DOHH2 (cell line): ENCODE measurements around the gene SAV1.

Experiments
- H3F3A ChIP-seq: fragments of 200-600 bp; sonication (generic), shearing (Covaris generic); 2 replicates; pipeline ENCODE4 v1.6.0; 2016; ENCODE audit warnings: antibody characterized with exemption, mild to moderate bottlenecking; ENCODE audit not compliant: control insufficient read depth, insufficient read depth
- H3K27ac ChIP-seq: fragments of 200-600 bp; sonication (generic); 2 replicates; pipeline ENCODE4 v1.5.1; 2014; ENCODE audit warnings: low read depth, mild to moderate bottlenecking, low read length, moderate library complexity
- H3K27me3 ChIP-seq: fragments of 200-600 bp; sonication (generic); 2 replicates; pipeline ENCODE4 v1.6.1; 2014; ENCODE audit warnings: mild to moderate bottlenecking, low read length, mixed read lengths; ENCODE audit not compliant: control insufficient read depth
- H3K36me3 ChIP-seq: fragments of 200-600 bp; sonication (generic); 2 replicates; pipeline ENCODE4 v1.6.1; 2014; ENCODE audit warnings: mild to moderate bottlenecking, low read length, moderate library complexity, mixed read lengths; ENCODE audit not compliant: control insufficient read depth
- H3K4me1 ChIP-seq: fragments of 200-600 bp; sonication (generic); 2 replicates; pipeline ENCODE4 v1.6.1; 2014; ENCODE audit warnings: mild to moderate bottlenecking, low read length, mixed read lengths; ENCODE audit not compliant: control insufficient read depth
- H3K4me2 ChIP-seq: fragments of 200-600 bp; sonication (generic); 2 replicates; pipeline ENCODE4 v1.6.0; 2014; ENCODE audit warnings: mild to moderate bottlenecking, low read length, moderate library complexity
- H3K4me3 ChIP-seq: fragments of 200-600 bp; sonication (generic); 2 replicates; pipeline ENCODE4 v1.5.1; 2014; ENCODE audit warnings: mild to moderate bottlenecking, low read length, mixed read lengths
- H3K79me2 ChIP-seq: fragments of 200-600 bp; sonication (generic); 2 replicates; pipeline ENCODE4 v1.6.1; 2014; ENCODE audit warnings: mild to moderate bottlenecking, low read length, mixed read lengths; ENCODE audit not compliant: control insufficient read depth
- H3K9me2 ChIP-seq: fragments of 200-600 bp; sonication (generic); replicated peaks from 2 replicates; pipeline ENCODE4 v1.6.1; 2014; ENCODE audit warnings: mild to moderate bottlenecking, low read length, mixed read lengths; ENCODE audit not compliant: control insufficient read depth
- H3K9me3 ChIP-seq: fragments of 200-600 bp; sonication (generic); 2 replicates; pipeline ENCODE4 v1.6.1; 2014; ENCODE audit warnings: antibody characterized with exemption, low read length, mixed read lengths; ENCODE audit not compliant: control insufficient read depth, insufficient read depth
- H4K20me1 ChIP-seq: fragments of 200-600 bp; sonication (generic); 2 replicates; pipeline ENCODE4 v1.6.0; 2014; ENCODE audit warnings: low read depth, mild to moderate bottlenecking, antibody characterized with exemption, low read length, moderate library complexity; ENCODE audit not compliant: control insufficient read depth, insufficient read depth
- EZH2phosphoT487 ChIP-seq: fragments of 200-600 bp; sonication (generic); IDR thresholded peaks from 2 replicates; pipeline ENCODE4 v1.6.1; 2017; ENCODE audit warnings: borderline replicate concordance, mild to moderate bottlenecking, antibody characterized with exemption, low read length, moderate library complexity, mixed read lengths
- TF ChIP-seq, protein P1 (sequence below): fragments of 200-600 bp; sonication (generic); IDR thresholded peaks from one replicate; pipeline ENCODE4 v1.5.1; 2014; ENCODE audit warnings: antibody characterized with exemption, mild to moderate bottlenecking, low read depth, low read length; ENCODE audit not compliant: poor library complexity, severe bottlenecking

Gene SAV1

GRCh38 chr14:50607181-50607580 is 60.9 kb downstream of the SAV1 start:
- Histone ChIP-seq H3K4me1 (peaks cover 5% of the 10 kb centered on the region; the same call in 1 of the 2 replicates), H3K9me3 (no peaks in the 10 kb centered on the region), H3K27ac (no peak overlapping the region), H3F3A (no peaks in the 10 kb centered on the region), H3K27me3 (peaks cover 7% of the 10 kb centered on the region; the same call in 1 of the 2 replicates), H3K4me2 (no peak overlapping the region), H3K9me2 (no peaks in the 10 kb centered on the region), H4K20me1 (no peaks in the 10 kb centered on the region), H3K79me2 (no peaks in the 10 kb centered on the region), H3K4me3 (no peak overlapping the region), H3K36me3 (no peaks in the 10 kb centered on the region)
- TF ChIP-seq, protein P1, sequence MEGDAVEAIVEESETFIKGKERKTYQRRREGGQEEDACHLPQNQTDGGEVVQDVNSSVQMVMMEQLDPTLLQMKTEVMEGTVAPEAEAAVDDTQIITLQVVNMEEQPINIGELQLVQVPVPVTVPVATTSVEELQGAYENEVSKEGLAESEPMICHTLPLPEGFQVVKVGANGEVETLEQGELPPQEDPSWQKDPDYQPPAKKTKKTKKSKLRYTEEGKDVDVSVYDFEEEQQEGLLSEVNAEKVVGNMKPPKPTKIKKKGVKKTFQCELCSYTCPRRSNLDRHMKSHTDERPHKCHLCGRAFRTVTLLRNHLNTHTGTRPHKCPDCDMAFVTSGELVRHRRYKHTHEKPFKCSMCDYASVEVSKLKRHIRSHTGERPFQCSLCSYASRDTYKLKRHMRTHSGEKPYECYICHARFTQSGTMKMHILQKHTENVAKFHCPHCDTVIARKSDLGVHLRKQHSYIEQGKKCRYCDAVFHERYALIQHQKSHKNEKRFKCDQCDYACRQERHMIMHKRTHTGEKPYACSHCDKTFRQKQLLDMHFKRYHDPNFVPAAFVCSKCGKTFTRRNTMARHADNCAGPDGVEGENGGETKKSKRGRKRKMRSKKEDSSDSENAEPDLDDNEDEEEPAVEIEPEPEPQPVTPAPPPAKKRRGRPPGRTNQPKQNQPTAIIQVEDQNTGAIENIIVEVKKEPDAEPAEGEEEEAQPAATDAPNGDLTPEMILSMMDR = no peak
- no peak for TF ChIP-seq EZH2phosphoT487

DNA sequence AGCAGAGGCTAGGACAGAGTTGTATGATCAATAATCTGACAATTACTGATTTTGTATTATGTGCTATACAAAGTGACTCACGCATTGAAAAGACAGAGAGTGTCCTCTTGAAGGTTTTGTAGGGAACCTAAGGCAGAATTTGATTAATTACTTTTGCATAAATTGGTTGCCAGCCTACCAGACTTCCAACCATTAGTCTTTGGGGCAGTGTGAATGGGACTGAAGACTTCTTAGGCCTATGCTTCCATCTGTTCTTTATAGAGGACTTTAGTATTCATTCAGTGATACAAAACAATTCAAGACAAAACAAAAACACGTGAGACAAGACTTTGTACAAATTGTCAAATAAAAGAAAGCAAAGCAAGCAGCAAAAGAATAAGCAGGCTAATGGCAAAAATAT is 61.6 kb downstream of the SAV1 start:
- TF ChIP-seq, protein P1 = no peak
- no peak for TF ChIP-seq EZH2phosphoT487
- Histone ChIP-seq H3K9me2 (no peaks in the 10 kb centered on the region), H3K27me3 (peaks cover 5% of the 10 kb centered on the region; the same call in 1 of the 2 replicates), H3K4me1 (peaks cover 5% of the 10 kb centered on the region; the same call in 1 of the 2 replicates), H4K20me1 (no peaks in the 10 kb centered on the region), H3K9me3 (no peaks in the 10 kb centered on the region), H3K4me3 (no peak overlapping the region), H3K79me2 (no peaks in the 10 kb centered on the region), H3K36me3 (no peaks in the 10 kb centered on the region), H3F3A (no peaks in the 10 kb centered on the region), H3K27ac (no peak overlapping the region), H3K4me2 (no peak overlapping the region)

DNA sequence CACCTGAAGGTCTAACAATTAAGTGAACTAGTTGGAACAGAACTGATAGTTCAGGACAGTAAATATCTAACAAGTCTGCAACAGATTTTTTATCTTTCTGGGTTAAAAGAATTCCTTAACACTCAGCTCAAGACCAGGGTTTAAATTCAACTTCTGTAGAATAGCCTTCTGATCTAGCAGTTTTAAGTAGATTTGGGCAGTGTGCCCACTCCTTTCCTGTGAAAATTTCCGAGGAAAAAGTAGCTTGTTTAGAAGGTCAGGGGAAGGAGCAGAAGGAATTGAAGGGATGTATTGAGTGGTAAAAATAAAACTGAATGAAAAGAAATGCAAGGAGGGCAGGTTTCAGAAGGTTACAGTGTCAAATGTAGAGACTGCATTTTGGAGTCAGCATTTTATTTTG is 62.3 kb downstream of the SAV1 start:
- Histone ChIP-seq H3K27me3 (peaks cover 2% of the 10 kb centered on the region; the same call in 1 of the 2 replicates), H3F3A (no peaks in the 10 kb centered on the region), H3K27ac (no peak overlapping the region), H3K36me3 (no peaks in the 10 kb centered on the region), H3K4me3 (no peak overlapping the region), H3K9me2 (no peaks in the 10 kb centered on the region), H3K4me1 (peaks cover 5% of the 10 kb centered on the region; the same call in 1 of the 2 replicates), H4K20me1 (no peaks in the 10 kb centered on the region), H3K79me2 (no peaks in the 10 kb centered on the region), H3K9me3 (no peaks in the 10 kb centered on the region), H3K4me2 (no peak overlapping the region)
- TF ChIP-seq EZH2phosphoT487 = no peak
- TF ChIP-seq, protein P1 = no peak

- TF ChIP-seq, protein P1 = no peak
- TF ChIP-seq EZH2phosphoT487 = no peak
- H3K4me2 ChIP-seq = no peak overlapping the region
- H3K27ac ChIP-seq = no peak overlapping the region
- no peaks in the 10 kb centered on the region for H3F3A ChIP-seq
- no peaks in the 10 kb centered on the region for H3K9me3 ChIP-seq
- H3K9me2 ChIP-seq = no peaks in the 10 kb centered on the region
- H3K4me3 ChIP-seq = no peak overlapping the region
- no peaks in the 10 kb centered on the region for H3K27me3 ChIP-seq
- H4K20me1 ChIP-seq = no peaks in the 10 kb centered on the region
- H3K79me2 ChIP-seq = no peaks in the 10 kb centered on the region
- H3K36me3 ChIP-seq = no peaks in the 10 kb centered on the region
- peaks cover 4% of the 10 kb centered on the region; the same call in 1 of the 2 replicates for H3K4me1 ChIP-seq
These were observed 64.5 kb downstream of the SAV1 start for GRCh38 chr14:50603565-50603964.
